K562 (cell line): ENCODE results near the gene BACH1. TPM values are rescaled to one million over a fixed set of nuclear protein-coding genes. Genes with fewer than 3 reads are reported as not detected.
A peak's percentile ranks its signal among the peaks of the same experiment; 100 is the strongest.

Source experiments
- BRD9 ChIP-seq: fragments of 450-650 bp; IDR thresholded peaks from 2 replicates; pipeline ENCODE4 v1.6.1; 2018; ENCODE audit warnings: low read depth; ENCODE audit not compliant: partially characterized antibody
- LARP7 ChIP-seq: fragments of 450-650 bp; IDR thresholded peaks from 2 replicates; pipeline ENCODE4 v1.6.1; 2016
- MTA2 ChIP-seq: fragments of 450-650 bp; IDR thresholded peaks from 2 replicates; pipeline ENCODE4 v1.6.1; 2016; ENCODE audit warnings: low read depth
- MYC ChIP-seq, 2 experiments: fragments of 250-450 bp in 1 of 2; sonication (Bioruptor Pico) in 1 of 2; IDR thresholded peaks; 2 replicates each; pipeline versions ENCODE4 v1.5.1 to v1.6.1; 2012 to 2021; ENCODE audit warnings: low read depth in 2 of 2, borderline replicate concordance in 1 of 2, improper control_type of control experiment in 1 of 2, low read length in 1 of 2, mild to moderate bottlenecking in 1 of 2, moderate library complexity in 1 of 2
- POLR2B ChIP-seq: fragments of 450-650 bp; IDR thresholded peaks from 2 replicates; pipeline ENCODE4 v1.6.1; 2018; ENCODE audit warnings: low read depth; ENCODE audit not compliant: partially characterized antibody
- POLR2G ChIP-seq: fragments of 200-400 bp; formaldehyde crosslinking; IDR thresholded peaks from 2 replicates; pipeline ENCODE4 v1.6.1; 2017; ENCODE audit warnings: low read depth, mild to moderate bottlenecking, antibody characterized with exemption, low read length, moderate library complexity
- ZBTB7A ChIP-seq: IDR thresholded peaks from 2 replicates; pipeline ENCODE4 v1.6.1; 2011; ENCODE audit warnings: low read depth, mild to moderate bottlenecking, low read length, moderate library complexity, borderline replicate concordance; ENCODE audit not compliant: control insufficient read depth
- ZEB2 ChIP-seq: fragments of 450-650 bp; IDR thresholded peaks from 2 replicates; pipeline ENCODE4 v1.6.1; 2016
- ZNF212 ChIP-seq: fragments of 450-650 bp; formaldehyde crosslinking; IDR thresholded peaks from 2 replicates; pipeline ENCODE4 v1.4.0; 2020; ENCODE audit warnings: mild to moderate bottlenecking
- polyA plus RNA-seq, 8 experiments: library from polyadenylated mRNA; depleted of rRNA in 4 of 8; stranded (reverse) in 5 of 8; unstranded in 3 of 8; fragments of >200 nt; fragmentation: Nextera tagmentation in 2 of 8; fragmentation: Illumina TruSeq in 1 of 8; extraction: Ambion mirVana in 2 of 8; extraction: Trizol in 1 of 8; gene quantifications; 2 replicates each; pipeline versions ENCODE4 v1.2.1 to v1.2.3, GENCODE V29; 2011 to 2014; ENCODE audit warnings: inconsistent platforms in 1 of 8, missing spikeins in 1 of 8
- total RNA-seq, 7 experiments: library from RNA; depleted of rRNA in 6 of 7; stranded (reverse); fragments of >200 nt in 6 of 7; fragmentation: Illumina TruSeq in 2 of 7; extraction: Trizol in 2 of 7; gene quantifications; 2 replicates each; pipeline versions ENCODE4 v1.2.1 to v1.2.3, GENCODE V29; 2011 to 2021; ENCODE audit warnings: low replicate concordance in 1 of 7
- TF ChIP-seq, protein P1 (sequence below), 2 experiments: fragments of 450-650 bp in 1 of 2; sonication (generic) in 1 of 2; formaldehyde crosslinking in 1 of 2; IDR thresholded peaks; 2 replicates each; pipeline versions ENCODE4 v1.7.1 to v1.9.0; 2016 to 2022; ENCODE audit warnings: inconsistent platforms in 1 of 2, mild to moderate bottlenecking in 1 of 2, missing genetic modification reagents in 1 of 2
- TF ChIP-seq, protein P2 (sequence below): sonication (generic); formaldehyde crosslinking; IDR thresholded peaks from 2 replicates; pipeline ENCODE4 v1.9.0; 2022; ENCODE audit warnings: mild to moderate bottlenecking, missing genetic modification reagents
- TF ChIP-seq, protein P3 (sequence below): sonication (generic); formaldehyde crosslinking; IDR thresholded peaks from 2 replicates; pipeline ENCODE4 v1.8.1; 2023; ENCODE audit warnings: mild to moderate bottlenecking, missing genetic modification reagents
- TF ChIP-seq, protein P4 (sequence below): fragments of 450-650 bp; IDR thresholded peaks from 2 replicates; pipeline ENCODE4 v1.6.1; 2014; ENCODE audit warnings: low read depth, mild to moderate bottlenecking, moderate library complexity, borderline replicate concordance

The BACH1 gene
- total and polyA plus RNA-seq, 9 of the 15 experiments (the other 6 are each of a cell fraction or from before 2014, with no cell fraction given) = 10.6 to 58.5 (median 28.6) TPM

DNA sequence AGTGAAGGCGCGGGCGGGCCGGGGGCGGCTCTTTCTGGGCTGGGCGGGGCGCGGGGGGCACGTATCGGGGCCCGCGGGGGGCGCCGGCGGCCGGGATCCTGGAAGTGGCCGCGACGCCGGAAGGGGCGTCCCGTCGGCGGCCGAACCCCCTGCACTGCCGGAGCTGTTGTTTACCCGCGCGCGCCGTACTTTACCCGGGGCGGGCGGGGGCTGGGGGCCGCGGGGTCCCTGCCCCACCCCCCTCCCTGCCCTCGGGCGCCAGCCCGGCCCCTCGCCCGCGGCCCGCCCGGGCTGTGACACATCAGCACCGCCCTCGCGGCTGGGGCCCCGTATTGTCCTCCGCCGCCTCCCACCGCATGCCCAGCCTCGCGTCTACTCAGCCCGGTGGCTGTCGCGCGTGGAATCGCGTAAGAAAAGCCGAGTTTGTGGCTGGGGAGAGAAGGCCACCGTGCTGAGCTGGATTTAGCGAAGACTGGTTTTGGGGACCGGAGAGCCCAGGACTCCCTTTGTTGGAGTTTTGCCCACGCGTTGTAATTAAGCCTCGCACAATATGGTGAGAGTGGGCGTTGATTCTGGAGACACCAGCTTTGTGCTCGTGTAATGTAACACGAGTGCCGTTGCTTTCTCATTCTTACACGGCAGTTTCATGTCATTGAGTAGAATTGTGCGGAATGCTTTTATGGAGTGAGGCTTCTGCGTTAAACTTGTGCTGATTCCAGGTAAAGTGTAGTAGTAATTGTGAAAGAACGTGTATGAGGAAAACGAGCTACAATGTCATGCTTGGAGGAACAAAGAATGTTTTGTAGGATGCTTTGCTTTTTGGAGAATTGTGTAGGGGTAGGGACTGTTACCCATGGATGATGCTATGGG is 559 bp downstream of the BACH1 start (continued):
- TF ChIP-seq, protein P1, sequence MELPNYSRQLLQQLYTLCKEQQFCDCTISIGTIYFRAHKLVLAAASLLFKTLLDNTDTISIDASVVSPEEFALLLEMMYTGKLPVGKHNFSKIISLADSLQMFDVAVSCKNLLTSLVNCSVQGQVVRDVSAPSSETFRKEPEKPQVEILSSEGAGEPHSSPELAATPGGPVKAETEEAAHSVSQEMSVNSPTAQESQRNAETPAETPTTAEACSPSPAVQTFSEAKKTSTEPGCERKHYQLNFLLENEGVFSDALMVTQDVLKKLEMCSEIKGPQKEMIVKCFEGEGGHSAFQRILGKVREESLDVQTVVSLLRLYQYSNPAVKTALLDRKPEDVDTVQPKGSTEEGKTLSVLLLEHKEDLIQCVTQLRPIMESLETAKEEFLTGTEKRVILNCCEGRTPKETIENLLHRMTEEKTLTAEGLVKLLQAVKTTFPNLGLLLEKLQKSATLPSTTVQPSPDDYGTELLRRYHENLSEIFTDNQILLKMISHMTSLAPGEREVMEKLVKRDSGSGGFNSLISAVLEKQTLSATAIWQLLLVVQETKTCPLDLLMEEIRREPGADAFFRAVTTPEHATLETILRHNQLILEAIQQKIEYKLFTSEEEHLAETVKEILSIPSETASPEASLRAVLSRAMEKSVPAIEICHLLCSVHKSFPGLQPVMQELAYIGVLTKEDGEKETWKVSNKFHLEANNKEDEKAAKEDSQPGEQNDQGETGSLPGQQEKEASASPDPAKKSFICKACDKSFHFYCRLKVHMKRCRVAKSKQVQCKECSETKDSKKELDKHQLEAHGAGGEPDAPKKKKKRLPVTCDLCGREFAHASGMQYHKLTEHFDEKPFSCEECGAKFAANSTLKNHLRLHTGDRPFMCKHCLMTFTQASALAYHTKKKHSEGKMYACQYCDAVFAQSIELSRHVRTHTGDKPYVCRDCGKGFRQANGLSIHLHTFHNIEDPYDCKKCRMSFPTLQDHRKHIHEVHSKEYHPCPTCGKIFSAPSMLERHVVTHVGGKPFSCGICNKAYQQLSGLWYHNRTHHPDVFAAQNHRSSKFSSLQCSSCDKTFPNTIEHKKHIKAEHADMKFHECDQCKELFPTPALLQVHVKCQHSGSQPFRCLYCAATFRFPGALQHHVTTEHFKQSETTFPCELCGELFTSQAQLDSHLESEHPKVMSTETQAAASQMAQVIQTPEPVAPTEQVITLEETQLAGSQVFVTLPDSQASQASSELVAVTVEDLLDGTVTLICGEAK (IDR thresholded peaks at IDR 0.05) = peak; percentile 68
- TF ChIP-seq, protein P1 (CRISPR knock-in tag; IDR thresholded peaks at IDR 0.05) = no peak
- peak; percentile 28 for TF ChIP-seq BRD9
- peak; percentile 92 for TF ChIP-seq ZBTB7A
- peak; percentile 76 for TF ChIP-seq MYC (IDR thresholded peaks at IDR 0.05; ENCODE audit: low read depth, low read length)
- TF ChIP-seq MYC (CRISPR knock-in tag; IDR thresholded peaks at IDR 0.05; ENCODE audit: borderline replicate concordance, low read depth) = peak; percentile 47; the same call in 1 of the 2 replicates
- TF ChIP-seq, protein P2, sequence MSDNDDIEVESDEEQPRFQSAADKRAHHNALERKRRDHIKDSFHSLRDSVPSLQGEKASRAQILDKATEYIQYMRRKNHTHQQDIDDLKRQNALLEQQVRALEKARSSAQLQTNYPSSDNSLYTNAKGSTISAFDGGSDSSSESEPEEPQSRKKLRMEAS = peak; percentile 90
- TF ChIP-seq LARP7 = peak; percentile 9; the same call in 1 of the 2 replicates
- TF ChIP-seq POLR2B = peak; percentile 60
- TF ChIP-seq, protein P3, sequence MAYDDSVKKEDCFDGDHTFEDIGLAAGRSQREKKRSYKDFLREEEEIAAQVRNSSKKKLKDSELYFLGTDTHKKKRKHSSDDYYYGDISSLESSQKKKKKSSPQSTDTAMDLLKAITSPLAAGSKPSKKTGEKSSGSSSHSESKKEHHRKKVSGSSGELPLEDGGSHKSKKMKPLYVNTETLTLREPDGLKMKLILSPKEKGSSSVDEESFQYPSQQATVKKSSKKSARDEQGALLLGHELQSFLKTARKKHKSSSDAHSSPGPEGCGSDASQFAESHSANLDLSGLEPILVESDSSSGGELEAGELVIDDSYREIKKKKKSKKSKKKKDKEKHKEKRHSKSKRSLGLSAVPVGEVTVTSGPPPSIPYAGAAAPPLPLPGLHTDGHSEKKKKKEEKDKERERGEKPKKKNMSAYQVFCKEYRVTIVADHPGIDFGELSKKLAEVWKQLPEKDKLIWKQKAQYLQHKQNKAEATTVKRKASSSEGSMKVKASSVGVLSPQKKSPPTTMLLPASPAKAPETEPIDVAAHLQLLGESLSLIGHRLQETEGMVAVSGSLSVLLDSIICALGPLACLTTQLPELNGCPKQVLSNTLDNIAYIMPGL (CRISPR knock-in tag) = no peak
- 0 out of 2 replicates have a peak, but pooled peaks have one; percentile 14 for TF ChIP-seq MTA2
- no peak for TF ChIP-seq ZEB2
- TF ChIP-seq POLR2G = peak; percentile 82
- no peak for TF ChIP-seq ZNF212 (CRISPR knock-in tag)
- TF ChIP-seq, protein P4, sequence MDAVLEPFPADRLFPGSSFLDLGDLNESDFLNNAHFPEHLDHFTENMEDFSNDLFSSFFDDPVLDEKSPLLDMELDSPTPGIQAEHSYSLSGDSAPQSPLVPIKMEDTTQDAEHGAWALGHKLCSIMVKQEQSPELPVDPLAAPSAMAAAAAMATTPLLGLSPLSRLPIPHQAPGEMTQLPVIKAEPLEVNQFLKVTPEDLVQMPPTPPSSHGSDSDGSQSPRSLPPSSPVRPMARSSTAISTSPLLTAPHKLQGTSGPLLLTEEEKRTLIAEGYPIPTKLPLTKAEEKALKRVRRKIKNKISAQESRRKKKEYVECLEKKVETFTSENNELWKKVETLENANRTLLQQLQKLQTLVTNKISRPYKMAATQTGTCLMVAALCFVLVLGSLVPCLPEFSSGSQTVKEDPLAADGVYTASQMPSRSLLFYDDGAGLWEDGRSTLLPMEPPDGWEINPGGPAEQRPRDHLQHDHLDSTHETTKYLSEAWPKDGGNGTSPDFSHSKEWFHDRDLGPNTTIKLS = peak; percentile 16; the same call in 1 of the 2 replicates
